HG03558 (cell line): ENCODE results near the gene FIG4.

ENCODE experiments used
- ATAC-seq: cut with Tn5 transposase; IDR thresholded peaks from one replicate; pipeline ENCODE4 v1.9.1; 2021; ENCODE audit warnings: moderate number of reproducible peaks; ENCODE audit not compliant: unreplicated experiment; ENCODE audit errors: extremely low read depth

FIG4 gene

GRCh38 chr6:109874621-109875020, 183.5 kb downstream of the FIG4 start:
- ATAC-seq, result no peak
